Activated B cell treated with CpG ODN at 0.5 μM for 24 hours (primary cell): Measurements from ENCODE around the gene LRCH1. TPM values are rescaled to one million over a fixed set of nuclear protein-coding genes. Genes with fewer than 3 reads are reported as not detected.
"Not testable (repeated sequence)": the region's sequence is repeated elsewhere in the genome, so short reads cannot be mapped to it uniquely, and the experiment has no call there.

ENCODE experiments used
- ATAC-seq: fragments of 200-7000 bp; cut with Tn5 transposase; one replicate; pipeline ENCODE4 v1.10.0; 2021; ENCODE audit warnings: low read depth, mild to moderate bottlenecking, moderate library complexity
- CTCF ChIA-PET: fragments of 350-600 bp; sonication (Branson Sonifier 250); formaldehyde crosslinking; loops from one replicate; lab custom pipeline; 2021; ENCODE audit warnings: antibody characterized with exemption; lab: Charles Lee
- POLR2A ChIA-PET: fragments of 350-600 bp; sonication (Branson Sonifier 250); formaldehyde crosslinking; loops from one replicate; lab custom pipeline; 2021; ENCODE audit warnings: antibody characterized with exemption; lab: Charles Lee
- DNase-seq: peaks from one replicate; pipeline ENCODE4 v3.0.0; 2022
- H3K27ac Mint-ChIP-seq: one replicate; pipeline ENCODE4 v1.8.0; 2020; ENCODE audit warnings: mixed read lengths
- H3K27me3 Mint-ChIP-seq: one replicate; pipeline ENCODE4 v1.8.0; 2021; ENCODE audit warnings: mixed read lengths
- H3K36me3 Mint-ChIP-seq: one replicate; pipeline ENCODE4 v1.8.0; 2021; ENCODE audit warnings: low read depth, mixed read lengths
- H3K4me1 Mint-ChIP-seq: one replicate; pipeline ENCODE4 v1.8.0; 2021; ENCODE audit warnings: mixed read lengths
- H3K4me3 Mint-ChIP-seq: one replicate; pipeline ENCODE4 v1.8.0; 2020; ENCODE audit warnings: mild to moderate bottlenecking, mixed read lengths
- H3K9me3 Mint-ChIP-seq: one replicate; pipeline ENCODE4 v1.8.0; 2020; ENCODE audit warnings: mixed read lengths
- CTCF ChIP-seq: fragments of 200-600 bp; IDR thresholded peaks from one replicate; pipeline ENCODE4 v1.8.0; 2022; ENCODE audit warnings: antibody characterized with exemption, mild to moderate bottlenecking
- intact Hi-C: fragments of 100-400 bp; cut with micrococcal nuclease; formaldehyde crosslinking; loops from one replicate; pipeline ENCODE4 v1.15.1; 2024
- total RNA-seq: library from RNA; stranded (reverse); gene quantifications from 2 replicates; pipeline ENCODE4 v1.2.3, GENCODE V29; 2022

Gene LRCH1
- total RNA-seq, 1 donor from 2014 or later, result 46.3 TPM

- no peak overlapping the region for H3K27ac Mint-ChIP-seq
- H3K4me1 Mint-ChIP-seq, result peaks cover 21% of the 10 kb centered on the region
- peaks cover 50% of the 10 kb centered on the region for H3K36me3 Mint-ChIP-seq
- DNase-seq (no peak), ATAC-seq (peak; percentile 84)
- H3K9me3 Mint-ChIP-seq, result no peaks in the 10 kb centered on the region
- intact Hi-C loops, result no loop called here
- H3K4me3 Mint-ChIP-seq, result no peak overlapping the region
- no peak for TF ChIP-seq CTCF
- ChIA-PET POLR2A (no interaction called here), CTCF (interaction anchor here (1.0 kb wide), 1 partner anchor 13 kb away, joined by 8 read pairs; no protein-coding TSS in a partner anchor)
- H3K27me3 Mint-ChIP-seq, result no peaks in the 10 kb centered on the region
These were observed 199.1 kb downstream of the LRCH1 start for GRCh38 chr13:46751811-46752635.

GRCh38 chr13:46753137-46753536, 200.2 kb downstream of the LRCH1 start:
- no peaks in the 10 kb centered on the region for H3K27me3 Mint-ChIP-seq
- no peak for TF ChIP-seq CTCF
- ChIA-PET POLR2A (no interaction called here), CTCF (no interaction called here)
- no peak overlapping the region for H3K4me3 Mint-ChIP-seq
- no peak overlapping the region for H3K27ac Mint-ChIP-seq
- intact Hi-C loops, result no loop called here
- no peaks in the 10 kb centered on the region for H3K9me3 Mint-ChIP-seq
- no peak for DNase-seq
- H3K4me1 Mint-ChIP-seq, result peaks cover 32% of the 10 kb centered on the region
- ATAC-seq, result no peak
- peaks cover 42% of the 10 kb centered on the region for H3K36me3 Mint-ChIP-seq

- TF ChIP-seq CTCF, result no peak
- ChIA-PET CTCF (no interaction called here), POLR2A (no interaction called here)
- Mint-ChIP-seq H3K9me3 (no peaks in the 10 kb centered on the region), H3K27me3 (peaks cover 1% of the 10 kb centered on the region), H3K27ac (no peak overlapping the region), H3K4me1 (peaks cover 32% of the 10 kb centered on the region), H3K36me3 (peaks cover 36% of the 10 kb centered on the region), H3K4me3 (no peak overlapping the region)
- intact Hi-C loops, result no loop called here
- no peak for ATAC-seq
- no peak for DNase-seq
These were observed 200.9 kb downstream of the LRCH1 start for GRCh38 chr13:46753917-46754316.

- H3K4me3 Mint-ChIP-seq, result no peak overlapping the region
- peaks cover 33% of the 10 kb centered on the region for H3K4me1 Mint-ChIP-seq
- DNase-seq, result no peak
- intact Hi-C loops, result no loop called here
- H3K36me3 Mint-ChIP-seq, result peaks cover 27% of the 10 kb centered on the region
- ChIA-PET POLR2A (no interaction called here), CTCF (no interaction called here)
- no peak overlapping the region for H3K27ac Mint-ChIP-seq
- no peak for ATAC-seq
- no peaks in the 10 kb centered on the region for H3K9me3 Mint-ChIP-seq
- H3K27me3 Mint-ChIP-seq, result peaks cover 1% of the 10 kb centered on the region
- no peak for TF ChIP-seq CTCF
These were observed 201.8 kb downstream of the LRCH1 start for GRCh38 chr13:46754812-46755211.

- POLR2A ChIA-PET, CTCF ChIA-PET, H3K27ac Mint-ChIP-seq, H3K9me3 Mint-ChIP-seq, H3K27me3 Mint-ChIP-seq, ATAC-seq, DNase-seq, intact Hi-C loops, H3K4me3 Mint-ChIP-seq: not testable (repeated sequence)
- Mint-ChIP-seq H3K36me3 (peaks cover 20% of the 10 kb centered on the region), H3K4me1 (peaks cover 37% of the 10 kb centered on the region)
These were observed 202.5 kb downstream of the LRCH1 start for GRCh38 chr13:46755508-46755907.
